A549 treated with Hydrocortisone at 1 μM for 4 hours (cell line): ENCODE results near the gene B3GALNT2. TPM values are rescaled to one million over a fixed set of nuclear protein-coding genes. Genes with fewer than 3 reads are reported as not detected.

Experiments used
- total RNA-seq: library from RNA; stranded (reverse); fragments of 200-300 nt; extraction: Qiagen RNA extraction; gene quantifications from 5 replicates; pipeline ENCODE4 v1.2.3, GENCODE V29; 2022

Gene B3GALNT2
- total RNA-seq: 15.2 to 23.8 TPM (median 17.9 TPM) in 5 replicates

DNA sequence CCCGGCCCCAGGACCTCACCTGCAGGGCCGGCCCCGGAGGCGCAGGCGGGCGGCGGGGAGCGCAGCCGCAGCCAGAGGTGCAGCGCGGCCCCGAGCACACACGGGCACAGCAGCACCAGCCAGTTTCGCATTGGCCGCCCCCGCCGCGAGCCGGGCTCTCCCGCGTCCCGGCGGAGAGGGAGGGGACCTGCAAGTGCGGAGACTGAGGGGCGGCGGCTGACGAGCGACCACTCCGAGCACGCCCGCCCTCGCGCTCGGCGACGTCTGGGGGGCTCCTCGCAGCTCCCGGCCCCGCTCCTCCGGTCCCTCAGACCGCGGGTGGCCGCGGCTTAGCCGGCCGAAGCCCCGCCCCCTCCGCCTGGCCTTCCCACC, at the start of gene B3GALNT2:
B3GALNT2 (minus strand) TSS at position 331 of the 372 bp plus-strand sequence; CDS start at position 131, 200 bp downstream.

Other genes with a start within 250 kb of the B3GALNT2 start
- 10.2 to 20.2 TPM (median 13.9 TPM) in 5 replicates for gene ARID4B, start 176.3 kb downstream of the B3GALNT2 start, total RNA-seq
- gene GGPS1, start 175.9 kb downstream of the B3GALNT2 start, total RNA-seq: 16.3 to 23.8 TPM (median 19.7 TPM) in 5 replicates
- 40.4 to 47.8 TPM (median 44.8 TPM) in 5 replicates for gene TBCE, start 137.0 kb downstream of the B3GALNT2 start, total RNA-seq
- 9.9 to 15.7 TPM (median 13.7 TPM) in 5 replicates for gene GNG4, start 145.3 kb upstream of the B3GALNT2 start, total RNA-seq